Body of pancreas (tissue), 4 donors: ENCODE data around the gene ITGBL1.

ENCODE experiments used
- POLR2A ChIP-seq, 3 donors: fragments of 450-650 bp; IDR thresholded peaks; one replicate each; pipeline ENCODE4 v1.6.1; 2016; ENCODE audit warnings: antibody characterized with exemption in 3 of 3, mild to moderate bottlenecking in 2 of 3
- TF ChIP-seq, protein P1 (sequence below), 7 experiments: fragments of 450-650 bp in 4 of 7; fragments of 200-600 bp in 3 of 7; sonication (generic) in 3 of 7; IDR thresholded peaks; one replicate each; pipeline ENCODE4 v1.5.1; 2016 to 2019; ENCODE audit warnings: antibody characterized with exemption in 7 of 7

DNA sequence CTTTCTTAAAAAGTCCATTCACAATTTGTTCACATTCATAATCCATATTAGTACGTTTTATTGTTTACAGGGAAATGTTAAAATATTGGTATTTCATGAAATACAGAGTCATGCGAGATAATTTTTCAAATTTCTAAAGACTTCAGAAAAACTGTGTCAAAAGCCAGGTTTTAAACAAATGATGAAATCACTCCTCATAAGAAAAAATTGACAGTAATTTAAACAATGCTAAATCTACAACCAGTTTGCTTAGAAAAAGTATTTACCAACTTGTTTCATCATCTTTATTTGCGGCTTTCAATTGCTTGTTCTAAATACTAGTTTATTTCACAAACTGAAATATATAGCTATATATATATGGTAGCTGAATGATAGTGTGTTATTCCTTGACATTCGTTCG lies 35.0 kb upstream of the ITGBL1 start:
- TF ChIP-seq POLR2A (IDR thresholded peaks at IDR 0.05): no peak
- TF ChIP-seq, protein P1, sequence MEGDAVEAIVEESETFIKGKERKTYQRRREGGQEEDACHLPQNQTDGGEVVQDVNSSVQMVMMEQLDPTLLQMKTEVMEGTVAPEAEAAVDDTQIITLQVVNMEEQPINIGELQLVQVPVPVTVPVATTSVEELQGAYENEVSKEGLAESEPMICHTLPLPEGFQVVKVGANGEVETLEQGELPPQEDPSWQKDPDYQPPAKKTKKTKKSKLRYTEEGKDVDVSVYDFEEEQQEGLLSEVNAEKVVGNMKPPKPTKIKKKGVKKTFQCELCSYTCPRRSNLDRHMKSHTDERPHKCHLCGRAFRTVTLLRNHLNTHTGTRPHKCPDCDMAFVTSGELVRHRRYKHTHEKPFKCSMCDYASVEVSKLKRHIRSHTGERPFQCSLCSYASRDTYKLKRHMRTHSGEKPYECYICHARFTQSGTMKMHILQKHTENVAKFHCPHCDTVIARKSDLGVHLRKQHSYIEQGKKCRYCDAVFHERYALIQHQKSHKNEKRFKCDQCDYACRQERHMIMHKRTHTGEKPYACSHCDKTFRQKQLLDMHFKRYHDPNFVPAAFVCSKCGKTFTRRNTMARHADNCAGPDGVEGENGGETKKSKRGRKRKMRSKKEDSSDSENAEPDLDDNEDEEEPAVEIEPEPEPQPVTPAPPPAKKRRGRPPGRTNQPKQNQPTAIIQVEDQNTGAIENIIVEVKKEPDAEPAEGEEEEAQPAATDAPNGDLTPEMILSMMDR (IDR thresholded peaks at IDR 0.05): no peak
